Parathyroid adenoma (tissue), 2 donors: Measurements from ENCODE around the gene EIF5A.

Source experiments
- H2AFZ ChIP-seq: fragments of 300-600 bp; sonication (generic); one replicate; pipeline ENCODE4 v1.7.0; 2017; ENCODE audit warnings: antibody characterized with exemption, mild to moderate bottlenecking
- H3K27ac ChIP-seq: fragments of 300-600 bp; sonication (generic); one replicate; pipeline ENCODE4 v1.7.0; 2017
- H3K27me3 ChIP-seq: fragments of 300-600 bp; sonication (generic); one replicate; pipeline ENCODE4 v1.7.0; 2017; ENCODE audit warnings: low read length; ENCODE audit not compliant: control insufficient read depth, insufficient read depth
- H3K36me3 ChIP-seq: fragments of 300-600 bp; sonication (generic); one replicate; pipeline ENCODE4 v1.7.0; 2017; ENCODE audit warnings: low read length; ENCODE audit not compliant: control insufficient read depth, insufficient read depth
- H3K4me1 ChIP-seq: fragments of 300-600 bp; sonication (generic); one replicate; pipeline ENCODE4 v1.7.0; 2017; ENCODE audit warnings: control low read depth
- H3K4me2 ChIP-seq: fragments of 300-600 bp; sonication (generic); one replicate; pipeline ENCODE4 v1.7.0; 2017; ENCODE audit warnings: low read length
- H3K4me3 ChIP-seq: fragments of 300-600 bp; sonication (generic); one replicate; pipeline ENCODE4 v1.7.0; 2017; ENCODE audit warnings: low read depth, low read length
- H3K79me2 ChIP-seq: fragments of 300-600 bp; sonication (generic); one replicate; pipeline ENCODE4 v1.7.0; 2017; ENCODE audit warnings: control low read depth
- H3K9ac ChIP-seq: fragments of 300-600 bp; sonication (generic); one replicate; pipeline ENCODE4 v1.7.0; 2017; ENCODE audit warnings: mild to moderate bottlenecking
- H3K9me3 ChIP-seq: fragments of 300-600 bp; sonication (generic); one replicate; pipeline ENCODE4 v1.7.0; 2017; ENCODE audit warnings: low read length; ENCODE audit not compliant: control insufficient read depth
- TF ChIP-seq, protein P1 (sequence below): fragments of 300-600 bp; sonication (generic); IDR thresholded peaks from one replicate; pipeline ENCODE4 v1.7.0; 2017; ENCODE audit warnings: antibody characterized with exemption, mild to moderate bottlenecking
- donor health status: primary hyperparathyroidism.

The EIF5A gene

DNA sequence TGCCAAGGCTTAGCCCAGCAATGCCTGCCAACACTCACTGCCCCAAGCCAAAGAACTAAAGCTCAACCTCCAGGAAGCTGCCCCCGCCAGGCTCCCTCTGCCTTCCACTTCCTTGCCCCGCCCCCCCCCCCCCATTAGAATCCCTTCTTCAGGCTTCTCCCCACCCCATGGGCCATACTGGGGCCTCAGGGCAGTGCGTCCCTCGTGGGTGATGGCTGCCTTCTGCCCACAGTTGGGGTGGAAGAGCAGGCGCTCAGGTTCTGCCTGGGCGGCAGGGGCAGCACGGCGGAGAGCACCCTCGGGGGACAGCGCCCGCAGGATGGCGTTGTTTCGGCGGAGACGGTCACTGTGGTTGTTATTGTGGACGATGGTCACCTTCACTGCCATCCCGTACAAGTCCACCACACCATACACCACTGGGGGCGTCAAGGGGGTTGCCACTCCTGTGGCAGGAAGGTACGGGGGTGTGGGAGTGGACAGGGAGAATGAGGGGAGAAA lies 17.7 kb downstream of the EIF5A start:
- Histone ChIP-seq H3K4me1 (peaks cover 6% of the 10 kb centered on the region), H3K36me3 (no peaks in the 10 kb centered on the region), H2AFZ (no peak overlapping the region), H3K9me3 (no peaks in the 10 kb centered on the region), H3K79me2 (peaks cover 7% of the 10 kb centered on the region), H3K27me3 (no peaks in the 10 kb centered on the region), H3K27ac (no peak overlapping the region), H3K4me3 (no peak overlapping the region), H3K9ac (no peak overlapping the region), H3K4me2 (no peak overlapping the region)
- TF ChIP-seq, protein P1, sequence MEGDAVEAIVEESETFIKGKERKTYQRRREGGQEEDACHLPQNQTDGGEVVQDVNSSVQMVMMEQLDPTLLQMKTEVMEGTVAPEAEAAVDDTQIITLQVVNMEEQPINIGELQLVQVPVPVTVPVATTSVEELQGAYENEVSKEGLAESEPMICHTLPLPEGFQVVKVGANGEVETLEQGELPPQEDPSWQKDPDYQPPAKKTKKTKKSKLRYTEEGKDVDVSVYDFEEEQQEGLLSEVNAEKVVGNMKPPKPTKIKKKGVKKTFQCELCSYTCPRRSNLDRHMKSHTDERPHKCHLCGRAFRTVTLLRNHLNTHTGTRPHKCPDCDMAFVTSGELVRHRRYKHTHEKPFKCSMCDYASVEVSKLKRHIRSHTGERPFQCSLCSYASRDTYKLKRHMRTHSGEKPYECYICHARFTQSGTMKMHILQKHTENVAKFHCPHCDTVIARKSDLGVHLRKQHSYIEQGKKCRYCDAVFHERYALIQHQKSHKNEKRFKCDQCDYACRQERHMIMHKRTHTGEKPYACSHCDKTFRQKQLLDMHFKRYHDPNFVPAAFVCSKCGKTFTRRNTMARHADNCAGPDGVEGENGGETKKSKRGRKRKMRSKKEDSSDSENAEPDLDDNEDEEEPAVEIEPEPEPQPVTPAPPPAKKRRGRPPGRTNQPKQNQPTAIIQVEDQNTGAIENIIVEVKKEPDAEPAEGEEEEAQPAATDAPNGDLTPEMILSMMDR, result no peak

DNA sequence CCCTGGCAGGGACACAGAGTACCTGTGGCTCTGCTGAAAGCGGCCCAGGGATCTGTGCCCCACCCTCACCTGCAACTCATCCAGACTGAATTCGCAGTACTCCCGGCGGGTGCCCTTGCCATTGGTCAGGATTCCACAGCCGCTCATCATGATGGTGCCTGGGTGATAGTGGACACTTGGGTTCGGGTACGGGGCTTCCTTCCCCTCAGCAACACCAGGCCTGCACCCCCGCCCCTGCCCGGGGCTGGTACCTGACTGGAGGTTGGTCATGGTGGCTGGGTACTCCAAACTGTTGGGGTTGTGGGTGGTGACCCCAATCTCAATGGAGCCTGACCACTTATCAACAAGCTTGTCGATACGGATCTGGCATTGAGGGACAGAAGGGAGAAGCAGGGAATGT lies 18.8 kb downstream of the EIF5A start:
- H3K36me3 ChIP-seq, result no peaks in the 10 kb centered on the region
- H3K27ac ChIP-seq, result no peak overlapping the region
- TF ChIP-seq, protein P1, result no peak
- H3K9ac ChIP-seq, result no peak overlapping the region
- peaks cover 9% of the 10 kb centered on the region for H3K4me1 ChIP-seq
- no peak overlapping the region for H2AFZ ChIP-seq
- H3K79me2 ChIP-seq, result peaks cover 7% of the 10 kb centered on the region
- no peak overlapping the region for H3K4me3 ChIP-seq
- no peaks in the 10 kb centered on the region for H3K27me3 ChIP-seq
- no peak overlapping the region for H3K4me2 ChIP-seq
- no peaks in the 10 kb centered on the region for H3K9me3 ChIP-seq

DNA sequence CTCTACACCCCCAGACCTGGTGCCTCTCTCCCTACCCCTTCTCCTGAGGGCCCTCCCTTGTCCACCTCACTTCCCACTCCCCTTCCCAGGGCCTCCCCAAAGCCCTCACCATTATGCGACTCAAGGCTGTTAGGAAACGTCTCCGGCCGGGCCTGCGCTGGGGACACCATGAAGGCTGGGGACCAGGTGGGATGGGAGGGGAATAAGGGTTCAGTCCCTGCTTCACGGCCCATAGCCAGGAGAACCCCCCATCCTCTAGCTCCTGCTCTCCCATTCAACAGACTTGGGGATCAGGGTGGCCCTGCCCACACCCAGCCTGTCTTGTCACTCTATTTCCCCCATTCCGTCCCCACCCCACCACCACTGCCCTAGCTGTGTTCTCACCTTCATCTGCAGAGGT lies 19.6 kb downstream of the EIF5A start:
- Histone ChIP-seq H3K36me3 (no peaks in the 10 kb centered on the region), H3K79me2 (peaks cover 7% of the 10 kb centered on the region), H2AFZ (no peak overlapping the region), H3K27me3 (no peaks in the 10 kb centered on the region), H3K9me3 (no peaks in the 10 kb centered on the region), H3K4me2 (no peak overlapping the region), H3K9ac (no peak overlapping the region), H3K4me3 (no peak overlapping the region), H3K4me1 (peaks cover 9% of the 10 kb centered on the region), H3K27ac (no peak overlapping the region)
- TF ChIP-seq, protein P1, result no peak

DNA sequence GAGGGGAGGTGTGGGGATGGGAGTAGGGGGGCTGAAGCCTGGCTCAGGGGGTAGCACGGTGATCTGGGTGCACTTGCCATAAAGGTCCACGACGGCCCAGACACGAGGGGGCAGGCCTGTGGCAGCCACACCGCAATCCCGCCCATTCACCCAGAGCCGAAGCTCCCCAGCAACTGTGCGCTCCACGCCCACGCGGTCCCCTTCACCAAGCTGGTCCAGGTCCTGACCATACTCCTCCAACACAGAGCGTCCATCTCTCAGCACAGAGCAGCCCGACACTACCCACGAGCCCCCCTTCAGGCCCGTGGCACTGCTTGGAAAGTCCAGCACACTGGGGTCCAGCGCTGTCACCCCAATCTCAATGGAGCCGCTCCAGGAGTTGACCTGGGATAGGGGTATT lies 20.1 kb downstream of the EIF5A start:
- no peak overlapping the region for H3K27ac ChIP-seq
- H3K4me3 ChIP-seq, result no peak overlapping the region
- no peaks in the 10 kb centered on the region for H3K9me3 ChIP-seq
- TF ChIP-seq, protein P1, result no peak
- H3K4me2 ChIP-seq, result no peak overlapping the region
- no peaks in the 10 kb centered on the region for H3K27me3 ChIP-seq
- H3K79me2 ChIP-seq, result peaks cover 7% of the 10 kb centered on the region
- peaks cover 9% of the 10 kb centered on the region for H3K4me1 ChIP-seq
- H2AFZ ChIP-seq, result no peak overlapping the region
- no peaks in the 10 kb centered on the region for H3K36me3 ChIP-seq
- H3K9ac ChIP-seq, result no peak overlapping the region

DNA sequence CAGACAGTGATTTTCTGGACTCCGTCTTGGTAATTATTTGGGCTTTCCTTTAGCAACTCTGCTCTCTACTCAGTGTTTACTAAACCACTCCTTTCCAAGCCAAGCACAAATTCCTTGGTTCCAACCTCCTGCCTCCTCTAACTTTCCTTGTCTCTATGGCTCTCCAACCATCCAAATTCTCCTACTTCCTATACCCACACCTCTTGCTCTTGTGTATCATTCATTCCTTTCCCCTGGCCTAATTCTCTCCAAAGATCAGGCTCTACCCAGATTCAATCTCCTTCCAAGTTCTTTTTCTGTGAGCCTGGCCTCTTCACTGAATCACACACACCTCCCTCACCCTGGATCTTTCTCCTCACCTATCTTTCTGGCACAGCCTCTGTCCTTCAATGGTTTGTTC lies 20.6 kb downstream of the EIF5A start:
- no peaks in the 10 kb centered on the region for H3K36me3 ChIP-seq
- H3K9me3 ChIP-seq, result no peaks in the 10 kb centered on the region
- peaks cover 9% of the 10 kb centered on the region for H3K4me1 ChIP-seq
- TF ChIP-seq, protein P1, result no peak
- H2AFZ ChIP-seq, result no peak overlapping the region
- peak overlapping the region; percentile 97 for H3K4me2 ChIP-seq
- H3K79me2 ChIP-seq, result peaks cover 7% of the 10 kb centered on the region
- no peaks in the 10 kb centered on the region for H3K27me3 ChIP-seq
- H3K9ac ChIP-seq, result no peak overlapping the region
- H3K27ac ChIP-seq, result peak overlapping the region; percentile 94
- peak overlapping the region; percentile 95 for H3K4me3 ChIP-seq
